Psoas muscle (tissue), 8 donors: ENCODE measurements around the gene POLL. TPM values are rescaled to one million over a fixed set of nuclear protein-coding genes. Genes with fewer than 3 reads are reported as not detected.

ENCODE experiments used
- ATAC-seq, 4 donors: fragments of 200-7000 bp; cut with Tn5 transposase; one replicate each; pipeline ENCODE4 v1.9.1; 2020; ENCODE audit warnings: moderate library complexity in 3 of 4, mild to moderate bottlenecking in 2 of 4
- DNase-seq, 2 donors: peaks; one replicate each; pipeline ENCODE4 v3.0.0-alpha.2; 2020
- H3K27ac ChIP-seq: fragments of 200-600 bp; one replicate; pipeline ENCODE4 v1.8.0; 2022
- H3K27me3 ChIP-seq, 3 donors: fragments of 200-600 bp in 1 of 3; one replicate each; pipeline versions ENCODE4 v1.6.1 to v1.8.0; 2013 to 2022; ENCODE audit warnings: low read length in 2 of 3, mild to moderate bottlenecking in 2 of 3, moderate library complexity in 1 of 3; ENCODE audit not compliant: insufficient read depth in 3 of 3
- H3K36me3 ChIP-seq, 2 donors: fragments of 200-600 bp in 1 of 2; one replicate each; pipeline versions ENCODE4 v1.6.1 to v1.8.0; 2013 to 2022; ENCODE audit warnings: low read depth in 1 of 2, mild to moderate bottlenecking in 1 of 2, moderate library complexity in 1 of 2; ENCODE audit not compliant: insufficient read depth in 1 of 2
- H3K4me1 ChIP-seq: fragments of 200-600 bp; one replicate; pipeline ENCODE4 v1.8.0; 2022
- H3K4me3 ChIP-seq: fragments of 200-600 bp; one replicate; pipeline ENCODE4 v1.8.0; 2022; ENCODE audit warnings: mild to moderate bottlenecking
- H3K9me3 ChIP-seq: fragments of 200-600 bp; one replicate; pipeline ENCODE4 v1.8.0; 2022
- CTCF ChIP-seq: fragments of 200-600 bp; IDR thresholded peaks from one replicate; pipeline ENCODE4 v1.8.0; 2022; ENCODE audit warnings: antibody characterized with exemption
- WGBS, 3 donors: extraction: QIAGEN DNeasy Blood & Tissue Kit; methylation state at CpG; one replicate each; pipeline versions ENCODE4 v1.1.6 to v1.1.7; 2013; 5-methylcytosine and 5-hydroxymethylcytosine counted together
- intact Hi-C, 2 donors: fragments of 100-400 bp; cut with DNase I; formaldehyde crosslinking; loops; one replicate each; pipeline versions ENCODE4 v1.11.0 to v1.14.2; 2022
- polyA plus RNA-seq, 3 donors: library from polyadenylated mRNA; stranded (reverse); fragments of 200-250 nt; gene quantifications; one replicate each; pipeline ENCODE4 v1.2.3, GENCODE V29; 2013
- total RNA-seq, 4 donors: library from RNA; stranded (reverse); fragmentation: NEBNext Ultra II Directional in 2 of 4; extraction: Animal tissue kit (Norgen Biotek cat#: 25700) in 2 of 4; gene quantifications; one replicate each; pipeline versions ENCODE4 v1.2.1 to v1.2.4, GENCODE V29; 2021 to 2023
- donor health status: healthy with polysubstance abuse.
- donor health status: DM: no; HTN: no; CAD: no; lungs with moderate emphysema.
- donor health status: Bipolar disorder and iron deficiency.
- donor health status: healthy.
- donor health status: DM: yes; HTN: yes; CAD: no.
- donor health status: DM: no; HTN: no; CAD: no.
- donor health status: DM: no; HTN: no; CAD: no.
- donor health status: DM: yes; HTN: yes; CAD: no.

The POLL gene
- total and polyA plus RNA-seq, 7 donors, result 19.0 to 29.3 (median 21.6) TPM

GRCh38 chr10:101560298-101561067 is 27.6 kb downstream of the POLL start:
- peaks cover 0 to 6% of the 10 kb centered on the region in 2 donors for H3K36me3 ChIP-seq
- H3K27ac ChIP-seq, result no peak overlapping the region
- no peak for TF ChIP-seq CTCF
- no peak overlapping the region for H3K4me3 ChIP-seq
- H3K4me1 ChIP-seq, result no peaks in the 10 kb centered on the region
- intact Hi-C loops, result no loop called here
- DNase-seq (no peak), ATAC-seq (no peak)
- peaks cover 0 to 8% (median 2%) of the 10 kb centered on the region in 3 donors for H3K27me3 ChIP-seq
- H3K9me3 ChIP-seq, result no peaks in the 10 kb centered on the region
- 52 to 75% (median 55%) methylated on average over 2 of the region's 2 CpGs for WGBS, 3 donors

GRCh38 chr10:101559596-101560297 is 28.3 kb downstream of the POLL start:
- no peak overlapping the region for H3K4me3 ChIP-seq
- peaks cover 0 to 9% of the 10 kb centered on the region in 2 donors for H3K36me3 ChIP-seq
- H3K9me3 ChIP-seq, result no peaks in the 10 kb centered on the region
- peaks cover 0 to 2% (median 1%) of the 10 kb centered on the region in 3 donors for H3K27me3 ChIP-seq
- no peak for DNase-seq
- intact Hi-C loops, result no loop called here
- no peak for TF ChIP-seq CTCF
- H3K27ac ChIP-seq, result no peak overlapping the region
- ATAC-seq, result peak in 1 of 4 donors; percentile 12
- WGBS, 3 donors, result 65 to 74% (median 67%) methylated on average over 12 of the region's 12 CpGs
- H3K4me1 ChIP-seq, result no peaks in the 10 kb centered on the region

- WGBS, 3 donors, result 46 to 51% (median 47%) methylated on average over 18 of the region's 18 CpGs
- no peaks in the 10 kb centered on the region for H3K9me3 ChIP-seq
- peaks cover 0 to 2% (median 0%) of the 10 kb centered on the region in 3 donors for H3K27me3 ChIP-seq
- no peak for TF ChIP-seq CTCF
- H3K36me3 ChIP-seq, result peaks cover 0 to 16% of the 10 kb centered on the region in 2 donors
- H3K4me3 ChIP-seq, result no peak overlapping the region
- no peaks in the 10 kb centered on the region for H3K4me1 ChIP-seq
- ATAC-seq, result peak in 1 of 4 donors; percentile 34
- DNase-seq, result no peak
- intact Hi-C loops, result no loop called here
- H3K27ac ChIP-seq, result no peak overlapping the region
Observed at GRCh38 chr10:101558671-101559595, 29.1 kb downstream of the POLL start.

- 53 to 54% (median 53%) methylated on average over 2 of the region's 2 CpGs for WGBS, 3 donors
- no peak for DNase-seq
- H3K4me1 ChIP-seq, result no peaks in the 10 kb centered on the region
- H3K27ac ChIP-seq, result no peak overlapping the region
- peaks cover 0 to 2% (median 0%) of the 10 kb centered on the region in 3 donors for H3K27me3 ChIP-seq
- ATAC-seq, result no peak
- intact Hi-C loops, result no loop called here
- no peak for TF ChIP-seq CTCF
- no peaks in the 10 kb centered on the region for H3K9me3 ChIP-seq
- H3K4me3 ChIP-seq, result no peak overlapping the region
- H3K36me3 ChIP-seq, result peaks cover 0 to 24% of the 10 kb centered on the region in 2 donors
Observed at GRCh38 chr10:101558204-101558603, 29.9 kb downstream of the POLL start.
